Measurements from ENCODE around the gene THPO.

- TF ChIP-seq EZH2 (IDR thresholded peaks at IDR 0.05; ENCODE audit: borderline replicate concordance, insufficient read depth, low read length, poor library complexity, severe bottlenecking) (no peak), RAD21 (conservative IDR thresholded peaks at IDR 0.05) (no peak), EP300 (conservative IDR thresholded peaks at IDR 0.05; ENCODE audit: poor library complexity, severe bottlenecking) (no peak), MXI1 (conservative IDR thresholded peaks at IDR 0.05; ENCODE audit: poor library complexity, severe bottlenecking) (no peak), TAF1 (IDR thresholded peaks at IDR 0.05; ENCODE audit: low read depth) (no peak), REST (IDR thresholded peaks at IDR 0.05; ENCODE audit: borderline replicate concordance) (no peak), POLR2AphosphoS5 (IDR thresholded peaks at IDR 0.05) (no peak), SMC3 (conservative IDR thresholded peaks at IDR 0.05; ENCODE audit: poor library complexity) (no peak)
- TF ChIP-seq, protein P1, sequence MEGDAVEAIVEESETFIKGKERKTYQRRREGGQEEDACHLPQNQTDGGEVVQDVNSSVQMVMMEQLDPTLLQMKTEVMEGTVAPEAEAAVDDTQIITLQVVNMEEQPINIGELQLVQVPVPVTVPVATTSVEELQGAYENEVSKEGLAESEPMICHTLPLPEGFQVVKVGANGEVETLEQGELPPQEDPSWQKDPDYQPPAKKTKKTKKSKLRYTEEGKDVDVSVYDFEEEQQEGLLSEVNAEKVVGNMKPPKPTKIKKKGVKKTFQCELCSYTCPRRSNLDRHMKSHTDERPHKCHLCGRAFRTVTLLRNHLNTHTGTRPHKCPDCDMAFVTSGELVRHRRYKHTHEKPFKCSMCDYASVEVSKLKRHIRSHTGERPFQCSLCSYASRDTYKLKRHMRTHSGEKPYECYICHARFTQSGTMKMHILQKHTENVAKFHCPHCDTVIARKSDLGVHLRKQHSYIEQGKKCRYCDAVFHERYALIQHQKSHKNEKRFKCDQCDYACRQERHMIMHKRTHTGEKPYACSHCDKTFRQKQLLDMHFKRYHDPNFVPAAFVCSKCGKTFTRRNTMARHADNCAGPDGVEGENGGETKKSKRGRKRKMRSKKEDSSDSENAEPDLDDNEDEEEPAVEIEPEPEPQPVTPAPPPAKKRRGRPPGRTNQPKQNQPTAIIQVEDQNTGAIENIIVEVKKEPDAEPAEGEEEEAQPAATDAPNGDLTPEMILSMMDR (IDR thresholded peaks at IDR 0.05; ENCODE audit: poor library complexity, severe bottlenecking), result no peak
Observed at GRCh38 chr3:184325269-184325668, 52.7 kb downstream of the THPO start.
